Measurements from ENCODE around the gene ADK. TPM values are rescaled to one million over a fixed set of nuclear protein-coding genes. Genes with fewer than 3 reads are reported as not detected.
"Not testable (repeated sequence)": the region's sequence is repeated elsewhere in the genome, so short reads cannot be mapped to it uniquely, and the experiment has no call there.

The ADK gene
- total RNA-seq, 1 donor from 2014 or later: 41.9 TPM

GRCh38 chr10:74337330-74338016, 186.5 kb downstream of the ADK start:
- intact Hi-C loops (cut with micrococcal nuclease): no loop called here

DNA sequence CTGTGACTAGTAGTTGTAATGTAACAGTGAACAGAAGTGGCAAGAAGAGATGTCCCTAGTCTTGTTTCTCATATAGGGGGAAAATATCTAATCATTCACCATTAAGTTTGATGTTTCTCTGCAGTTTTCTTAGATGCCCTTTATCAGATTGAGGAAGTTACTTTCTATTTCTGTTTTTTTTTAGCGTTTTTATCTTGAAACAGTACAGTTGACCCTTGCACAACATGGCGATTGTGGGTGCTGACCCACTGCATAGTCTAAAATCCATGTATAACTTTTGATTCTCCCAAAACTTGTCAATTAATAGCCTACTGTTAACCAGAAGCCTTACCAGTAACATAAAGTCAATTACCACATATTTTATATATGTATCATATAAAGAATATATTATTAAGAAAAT, 192.0 kb downstream of the ADK start:
- intact Hi-C loops (cut with micrococcal nuclease): no loop called here

- intact Hi-C loops (cut with micrococcal nuclease): no loop called here
Measured at GRCh38 chr10:74343804-74344203, 192.8 kb downstream of the ADK start.

GRCh38 chr10:74344306-74344705, 193.3 kb downstream of the ADK start:
- intact Hi-C loops (cut with micrococcal nuclease): no loop called here

DNA sequence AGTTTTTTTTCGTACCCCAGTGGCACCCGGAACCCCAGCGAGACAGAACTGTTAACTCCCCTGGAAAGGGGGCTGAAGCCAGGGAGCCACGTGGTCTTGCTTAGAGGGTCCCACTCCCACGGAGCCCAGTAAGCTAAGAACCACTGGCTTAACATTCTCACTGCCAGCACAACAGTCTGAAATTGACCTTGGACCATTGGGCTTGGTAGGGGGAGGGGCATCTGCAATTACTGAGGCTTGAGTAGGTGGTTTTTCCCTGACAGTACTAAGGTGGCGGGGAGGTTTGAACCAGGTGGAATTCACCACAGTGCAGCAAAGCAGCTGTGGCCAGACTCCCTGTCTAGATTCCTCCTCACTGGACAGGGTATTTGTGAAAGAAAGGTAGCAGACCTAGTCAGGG, 196.5 kb downstream of the ADK start:
- intact Hi-C loops (cut with micrococcal nuclease): no loop called here

GRCh38 chr10:74353021-74353420, 202.0 kb downstream of the ADK start:
- intact Hi-C loops (cut with micrococcal nuclease): not testable (repeated sequence)

DNA sequence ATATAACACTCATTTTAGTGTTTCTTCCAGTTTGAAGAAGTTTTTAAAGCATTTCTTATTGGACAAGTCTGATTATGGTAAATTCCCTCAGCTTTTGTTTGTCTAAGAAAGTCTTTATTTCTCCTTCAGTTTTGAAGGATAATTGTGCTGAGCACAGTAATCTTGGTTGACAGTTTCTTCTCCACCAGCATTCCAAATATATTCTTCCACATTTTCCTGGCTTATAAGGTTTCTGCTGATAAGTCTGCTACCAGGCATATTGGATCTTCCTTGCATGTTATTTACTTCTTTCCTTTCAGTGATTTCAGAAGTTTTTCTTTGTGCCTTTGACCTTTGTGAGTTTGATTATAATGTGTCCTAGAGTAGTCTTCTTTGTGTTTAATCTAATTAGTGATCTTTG, 210.7 kb downstream of the ADK start:
- intact Hi-C loops (cut with micrococcal nuclease): no loop called here

GRCh38 chr10:74363727-74364126, 212.7 kb downstream of the ADK start:
- intact Hi-C loops (cut with micrococcal nuclease): no loop called here

- intact Hi-C loops (cut with micrococcal nuclease): no loop called here
Measured at GRCh38 chr10:74365109-74365508, 214.1 kb downstream of the ADK start.

DNA sequence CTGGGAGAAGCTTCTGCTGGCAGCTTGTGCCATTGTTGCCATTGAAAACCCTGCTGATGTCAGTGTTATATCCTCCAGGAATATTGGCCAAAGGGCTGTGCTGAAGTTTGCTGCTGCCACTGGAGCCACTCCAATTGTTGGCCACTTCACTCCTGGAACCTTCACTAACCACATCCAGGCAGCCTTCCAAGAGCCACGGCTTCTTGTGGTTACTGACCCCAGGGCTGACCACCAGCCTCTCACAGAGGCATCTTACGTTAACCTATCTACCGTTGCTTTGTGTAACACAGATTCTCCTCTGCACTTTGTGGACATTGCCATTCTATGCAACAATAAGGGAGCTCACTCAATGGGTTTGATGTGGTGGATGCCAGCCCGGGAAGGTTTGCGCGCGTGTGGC, 220.7 kb downstream of the ADK start:
- intact Hi-C loops (cut with micrococcal nuclease): no loop called here

DNA sequence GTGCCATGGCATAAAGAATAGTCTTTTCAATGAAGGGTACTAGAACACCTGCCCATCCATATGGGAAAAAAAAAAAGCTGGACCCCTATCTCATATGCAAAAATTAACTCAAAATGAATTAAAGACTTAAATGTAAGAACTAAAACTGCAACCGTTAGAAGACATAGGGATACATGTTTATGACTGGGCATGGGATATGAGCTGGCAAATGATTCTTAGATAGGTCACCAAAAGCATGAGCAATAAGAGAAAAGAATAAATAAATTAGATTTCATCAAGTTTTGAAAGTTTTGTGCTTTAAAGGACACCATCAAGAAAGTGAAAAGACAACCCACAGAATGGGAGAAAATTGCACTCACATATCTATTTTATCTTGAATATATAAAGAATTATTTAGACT, 222.0 kb downstream of the ADK start:
- intact Hi-C loops (cut with micrococcal nuclease): no loop called here

- intact Hi-C loops (cut with micrococcal nuclease): no loop called here
Measured at GRCh38 chr10:74377476-74377875, 226.5 kb downstream of the ADK start.

GRCh38 chr10:74379474-74379873, 228.5 kb downstream of the ADK start:
- intact Hi-C loops (cut with micrococcal nuclease): no loop called here

DNA sequence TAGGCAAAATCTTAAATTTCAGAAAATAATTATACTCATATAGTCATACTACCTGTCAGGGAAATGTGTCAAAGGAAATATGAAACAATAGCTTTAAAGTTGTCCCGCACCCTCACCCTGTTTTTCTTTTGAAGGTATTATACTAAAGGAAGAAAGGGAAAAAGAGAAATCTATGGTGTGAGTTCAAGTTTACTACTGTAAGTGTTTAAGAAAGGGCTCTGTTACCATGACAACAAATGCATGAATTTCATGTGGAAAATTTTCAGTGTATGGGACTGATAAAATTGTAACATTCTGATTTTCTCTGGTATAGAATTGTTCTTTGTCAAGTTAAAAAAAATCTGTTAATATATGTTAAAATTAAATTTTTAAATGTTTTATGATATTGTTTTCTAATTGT, 229.8 kb downstream of the ADK start:
- intact Hi-C loops (cut with micrococcal nuclease): no loop called here

DNA sequence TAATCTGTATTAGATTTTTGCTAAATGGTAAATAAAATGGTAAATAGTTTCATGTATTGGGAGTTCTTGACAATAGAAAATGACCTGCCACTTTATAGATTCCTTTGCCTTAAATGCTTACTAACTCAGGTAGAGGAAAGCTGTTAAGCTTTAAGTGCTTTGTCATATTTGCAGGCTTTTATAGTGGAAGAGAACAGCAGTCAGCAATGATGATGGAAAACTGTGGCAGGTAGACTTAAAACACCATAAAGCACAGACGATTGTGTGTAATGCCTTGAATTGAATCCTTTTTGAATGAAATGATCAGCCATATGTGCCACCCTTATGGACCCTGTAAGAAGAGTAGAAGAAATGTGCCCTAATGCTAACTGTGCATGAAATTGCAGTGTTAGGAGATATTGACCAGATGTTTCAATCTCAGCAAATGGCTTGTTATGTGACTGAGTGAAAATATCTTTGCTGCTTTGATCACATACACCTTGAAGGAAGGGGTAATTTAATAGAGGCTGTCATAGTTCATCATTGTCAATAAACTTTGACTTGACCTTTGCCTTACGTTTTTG, 230.4 kb downstream of the ADK start:
- intact Hi-C loops (cut with micrococcal nuclease): no loop called here

GRCh38 chr10:74382663-74383062, 231.6 kb downstream of the ADK start:
- intact Hi-C loops (cut with micrococcal nuclease): no loop called here

GRCh38 chr10:74383642-74384041, 232.6 kb downstream of the ADK start:
- intact Hi-C loops (cut with micrococcal nuclease): no loop called here

DNA sequence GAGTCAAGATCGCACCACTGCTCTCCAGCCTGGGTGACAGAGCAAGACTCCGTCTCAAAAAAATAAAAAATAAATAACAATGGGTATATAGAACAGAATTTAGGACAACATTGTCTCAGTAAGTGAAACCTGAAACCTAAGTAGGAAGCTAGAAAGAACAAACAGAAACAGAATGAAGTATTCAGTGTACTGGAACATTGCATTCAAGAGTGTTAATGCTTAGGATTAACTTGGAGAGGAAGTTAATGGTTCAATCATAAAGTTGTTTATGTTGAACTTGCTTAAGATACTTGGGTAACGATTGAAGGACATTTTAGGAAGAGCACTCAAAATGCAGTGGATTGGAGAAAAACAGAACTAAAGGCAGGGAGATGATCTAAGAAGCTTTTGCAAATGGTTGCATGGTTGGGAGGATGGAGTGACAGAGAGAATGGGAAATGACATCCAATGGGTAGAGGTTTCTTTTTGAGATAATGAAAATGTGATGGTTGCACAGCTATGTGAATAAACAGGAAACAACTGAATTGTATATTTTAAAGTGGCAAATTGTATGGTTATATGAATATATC, 233.7 kb downstream of the ADK start:
- intact Hi-C loops (cut with micrococcal nuclease): no loop called here

- intact Hi-C loops (cut with micrococcal nuclease): no loop called here
Measured at GRCh38 chr10:74388801-74389200, 237.8 kb downstream of the ADK start.

- intact Hi-C loops (cut with micrococcal nuclease): no loop called here
Measured at GRCh38 chr10:74391786-74392185, 240.8 kb downstream of the ADK start.

DNA sequence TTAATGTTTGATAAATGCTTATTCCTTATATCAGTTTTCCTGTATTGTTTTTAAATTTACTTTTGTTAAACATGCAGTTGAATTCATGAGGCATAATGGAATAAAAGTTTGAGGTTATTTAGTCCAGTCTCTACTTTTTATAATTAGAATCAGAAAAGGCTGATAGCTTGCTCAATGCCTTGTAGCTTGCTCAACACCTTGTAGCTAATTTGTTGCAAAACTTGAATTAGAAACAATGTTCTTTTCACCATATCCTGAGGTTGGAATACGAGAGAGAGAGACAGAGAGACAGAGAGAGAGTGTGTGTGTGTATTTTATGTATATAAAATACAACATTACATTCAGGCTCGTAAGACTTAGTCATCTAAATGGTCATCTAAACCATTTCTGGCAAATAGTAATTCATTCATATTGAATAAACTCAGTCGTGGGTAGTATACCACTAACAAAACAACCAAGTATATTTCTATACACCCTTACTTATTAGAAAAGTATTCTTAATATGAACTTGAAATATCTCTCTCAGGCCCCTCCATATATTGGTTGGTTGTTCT, 243.5 kb downstream of the ADK start:
- intact Hi-C loops (cut with micrococcal nuclease): no loop called here

DNA sequence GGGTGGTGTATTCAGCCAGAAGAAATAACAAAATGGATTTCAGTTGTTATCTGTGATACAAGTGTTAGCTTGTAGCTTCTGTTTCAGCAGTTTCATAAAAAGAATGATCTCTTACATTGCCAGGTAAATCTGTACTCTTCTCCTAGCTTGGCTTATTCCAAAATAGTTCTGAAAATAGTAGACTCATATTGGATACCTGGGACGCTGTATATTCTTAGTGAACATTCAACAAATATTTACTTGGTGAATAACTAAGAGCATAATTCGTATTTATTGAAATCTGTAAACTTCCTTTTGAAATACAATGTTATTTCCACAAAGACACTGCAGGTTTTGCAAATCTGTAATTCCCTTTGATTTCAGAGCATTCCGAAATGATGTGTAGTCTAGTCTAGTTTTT, 249.2 kb downstream of the ADK start:
- intact Hi-C loops (cut with micrococcal nuclease): no loop called here

DNA sequence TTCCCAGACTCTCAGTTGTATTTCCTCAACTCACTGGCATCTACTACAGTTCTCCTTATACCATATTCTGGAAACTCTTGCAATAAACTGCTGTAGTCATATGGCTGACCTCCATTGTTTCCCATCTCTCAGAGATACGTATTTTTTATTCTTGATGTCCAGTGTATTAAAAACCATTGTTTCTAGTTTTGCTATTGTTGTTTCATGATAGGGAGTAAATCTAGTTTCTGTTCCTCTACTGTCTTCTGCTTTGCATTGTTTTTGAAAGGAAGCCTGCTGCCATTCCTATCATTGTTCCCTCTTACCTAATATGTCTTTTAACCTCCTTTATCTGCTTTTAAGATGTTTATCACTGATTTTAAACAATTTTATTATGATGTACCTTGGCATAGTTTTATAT, 255.0 kb downstream of the ADK start:
- intact Hi-C loops (cut with micrococcal nuclease): no loop called here
